Measurements from ENCODE around the gene DROSHA.

The DROSHA gene, protein sequence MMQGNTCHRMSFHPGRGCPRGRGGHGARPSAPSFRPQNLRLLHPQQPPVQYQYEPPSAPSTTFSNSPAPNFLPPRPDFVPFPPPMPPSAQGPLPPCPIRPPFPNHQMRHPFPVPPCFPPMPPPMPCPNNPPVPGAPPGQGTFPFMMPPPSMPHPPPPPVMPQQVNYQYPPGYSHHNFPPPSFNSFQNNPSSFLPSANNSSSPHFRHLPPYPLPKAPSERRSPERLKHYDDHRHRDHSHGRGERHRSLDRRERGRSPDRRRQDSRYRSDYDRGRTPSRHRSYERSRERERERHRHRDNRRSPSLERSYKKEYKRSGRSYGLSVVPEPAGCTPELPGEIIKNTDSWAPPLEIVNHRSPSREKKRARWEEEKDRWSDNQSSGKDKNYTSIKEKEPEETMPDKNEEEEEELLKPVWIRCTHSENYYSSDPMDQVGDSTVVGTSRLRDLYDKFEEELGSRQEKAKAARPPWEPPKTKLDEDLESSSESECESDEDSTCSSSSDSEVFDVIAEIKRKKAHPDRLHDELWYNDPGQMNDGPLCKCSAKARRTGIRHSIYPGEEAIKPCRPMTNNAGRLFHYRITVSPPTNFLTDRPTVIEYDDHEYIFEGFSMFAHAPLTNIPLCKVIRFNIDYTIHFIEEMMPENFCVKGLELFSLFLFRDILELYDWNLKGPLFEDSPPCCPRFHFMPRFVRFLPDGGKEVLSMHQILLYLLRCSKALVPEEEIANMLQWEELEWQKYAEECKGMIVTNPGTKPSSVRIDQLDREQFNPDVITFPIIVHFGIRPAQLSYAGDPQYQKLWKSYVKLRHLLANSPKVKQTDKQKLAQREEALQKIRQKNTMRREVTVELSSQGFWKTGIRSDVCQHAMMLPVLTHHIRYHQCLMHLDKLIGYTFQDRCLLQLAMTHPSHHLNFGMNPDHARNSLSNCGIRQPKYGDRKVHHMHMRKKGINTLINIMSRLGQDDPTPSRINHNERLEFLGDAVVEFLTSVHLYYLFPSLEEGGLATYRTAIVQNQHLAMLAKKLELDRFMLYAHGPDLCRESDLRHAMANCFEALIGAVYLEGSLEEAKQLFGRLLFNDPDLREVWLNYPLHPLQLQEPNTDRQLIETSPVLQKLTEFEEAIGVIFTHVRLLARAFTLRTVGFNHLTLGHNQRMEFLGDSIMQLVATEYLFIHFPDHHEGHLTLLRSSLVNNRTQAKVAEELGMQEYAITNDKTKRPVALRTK (N-terminal part only)

DNA sequence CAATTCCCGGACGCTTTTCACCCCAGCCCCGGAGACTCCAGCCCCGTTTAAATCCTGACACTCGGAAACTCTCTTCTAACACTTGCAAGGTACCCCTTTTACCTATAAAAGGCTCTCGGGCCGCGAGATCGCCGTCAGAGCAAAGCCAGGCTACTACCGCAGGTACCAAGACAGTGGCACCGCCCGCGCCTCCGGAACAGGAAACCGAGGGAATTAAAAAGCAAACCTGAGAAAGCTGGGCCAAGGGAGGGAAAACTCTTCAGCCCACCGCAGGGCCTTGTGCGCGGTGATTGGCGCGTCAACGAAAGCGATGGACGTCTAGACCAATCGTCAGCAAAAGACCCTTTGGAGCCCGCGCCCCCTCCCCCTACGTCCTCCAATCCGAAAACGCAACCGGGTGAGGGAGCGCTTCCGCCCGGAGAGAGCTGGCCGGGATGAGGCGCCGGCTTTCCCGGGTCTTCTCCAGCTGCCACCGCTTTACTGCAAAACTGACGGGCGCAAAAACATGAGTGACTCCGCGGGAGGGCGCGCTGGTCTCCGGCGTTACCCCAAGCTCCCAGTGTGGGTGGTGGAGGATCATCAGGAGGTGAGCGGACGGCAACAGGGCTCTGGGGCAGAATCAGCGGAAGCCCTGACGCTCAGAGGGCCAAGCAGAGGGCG lies at the start of gene DROSHA, which contains the start of gene C5orf22:
Gene DROSHA, minus strand, starts transcription at position 206 of the 660 bp plus-strand sequence. CDS start 3,034 bp downstream, outside the sequence.
Gene C5orf22, plus strand, starts transcription at position 414 of the 660 bp plus-strand sequence. Its CDS starts 92 bp downstream, at position 506.
- peak; percentile 94 for DNase-seq (ENCODE audit: extremely low spot score)
- ChIA-PET CTCF (interaction anchor here (0.9 to 3.2 kb wide), 11 partner anchors 8 to 561 kb away, joined by 3 to 19 read pairs (median 3); no protein-coding TSS in a partner anchor), POLR2A (no interaction called here)
- TF ChIP-seq, protein P1, sequence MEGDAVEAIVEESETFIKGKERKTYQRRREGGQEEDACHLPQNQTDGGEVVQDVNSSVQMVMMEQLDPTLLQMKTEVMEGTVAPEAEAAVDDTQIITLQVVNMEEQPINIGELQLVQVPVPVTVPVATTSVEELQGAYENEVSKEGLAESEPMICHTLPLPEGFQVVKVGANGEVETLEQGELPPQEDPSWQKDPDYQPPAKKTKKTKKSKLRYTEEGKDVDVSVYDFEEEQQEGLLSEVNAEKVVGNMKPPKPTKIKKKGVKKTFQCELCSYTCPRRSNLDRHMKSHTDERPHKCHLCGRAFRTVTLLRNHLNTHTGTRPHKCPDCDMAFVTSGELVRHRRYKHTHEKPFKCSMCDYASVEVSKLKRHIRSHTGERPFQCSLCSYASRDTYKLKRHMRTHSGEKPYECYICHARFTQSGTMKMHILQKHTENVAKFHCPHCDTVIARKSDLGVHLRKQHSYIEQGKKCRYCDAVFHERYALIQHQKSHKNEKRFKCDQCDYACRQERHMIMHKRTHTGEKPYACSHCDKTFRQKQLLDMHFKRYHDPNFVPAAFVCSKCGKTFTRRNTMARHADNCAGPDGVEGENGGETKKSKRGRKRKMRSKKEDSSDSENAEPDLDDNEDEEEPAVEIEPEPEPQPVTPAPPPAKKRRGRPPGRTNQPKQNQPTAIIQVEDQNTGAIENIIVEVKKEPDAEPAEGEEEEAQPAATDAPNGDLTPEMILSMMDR (IDR thresholded peaks at IDR 0.05; ENCODE audit: control extremely low read depth, extremely low read depth, low read depth, missing control alignments), result no peak

DNA sequence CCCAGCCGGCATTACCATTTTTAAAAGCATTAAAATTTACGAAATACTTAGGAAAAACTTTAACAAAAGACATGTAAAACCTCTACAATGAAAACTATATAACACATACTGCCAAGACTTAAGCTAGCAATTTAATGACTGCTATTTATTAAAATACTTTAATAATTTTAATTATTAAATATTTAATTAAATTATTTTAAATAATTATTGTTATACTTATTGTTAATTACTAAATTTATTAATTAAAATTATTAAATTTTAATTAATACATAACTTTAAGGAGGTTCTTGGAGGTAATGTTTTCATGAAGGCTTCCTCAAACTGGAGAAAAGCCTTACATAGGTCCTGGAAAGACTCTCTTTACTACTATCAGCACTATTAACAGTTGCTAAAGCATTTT lies 47.7 kb upstream of the DROSHA start:
- ChIA-PET POLR2A (no interaction called here), CTCF (interaction anchor here (1.2 to 1.6 kb wide), 2 partner anchors 8 to 229 kb away, joined by 3 to 8 read pairs; no protein-coding TSS in a partner anchor)
- TF ChIP-seq, protein P1 (IDR thresholded peaks at IDR 0.05; ENCODE audit: control extremely low read depth, extremely low read depth, low read depth, missing control alignments), result no peak
- no peak for DNase-seq (ENCODE audit: extremely low spot score)

DNA sequence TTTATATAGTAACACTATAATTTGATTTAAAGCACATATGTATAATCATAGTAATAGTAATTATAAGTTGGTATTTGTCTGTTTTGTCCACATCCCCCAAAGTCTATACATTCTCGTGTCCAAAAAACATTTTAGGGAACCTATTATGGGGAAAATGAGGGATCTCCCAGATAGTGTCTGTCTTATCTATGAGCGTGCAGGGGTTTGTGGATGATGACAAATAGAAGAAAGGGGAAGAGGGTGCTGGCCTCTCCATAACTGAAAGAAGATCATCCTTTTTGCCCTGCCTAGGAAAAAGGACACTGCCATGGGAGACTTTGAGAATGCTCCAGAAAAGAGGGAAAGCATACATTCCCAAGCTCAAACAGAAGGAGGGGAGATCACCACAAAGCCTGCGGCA lies 45.5 kb upstream of the DROSHA start:
- POLR2A ChIA-PET, result no interaction called here
- TF ChIP-seq, protein P1 (IDR thresholded peaks at IDR 0.05; ENCODE audit: control extremely low read depth, extremely low read depth, low read depth, missing control alignments), result no peak
- CTCF ChIA-PET, result interaction anchor here (0.9 kb wide), 1 partner anchor 232 kb away, joined by 3 read pairs; no protein-coding TSS in a partner anchor
- no peak for DNase-seq (ENCODE audit: extremely low spot score)

DNA sequence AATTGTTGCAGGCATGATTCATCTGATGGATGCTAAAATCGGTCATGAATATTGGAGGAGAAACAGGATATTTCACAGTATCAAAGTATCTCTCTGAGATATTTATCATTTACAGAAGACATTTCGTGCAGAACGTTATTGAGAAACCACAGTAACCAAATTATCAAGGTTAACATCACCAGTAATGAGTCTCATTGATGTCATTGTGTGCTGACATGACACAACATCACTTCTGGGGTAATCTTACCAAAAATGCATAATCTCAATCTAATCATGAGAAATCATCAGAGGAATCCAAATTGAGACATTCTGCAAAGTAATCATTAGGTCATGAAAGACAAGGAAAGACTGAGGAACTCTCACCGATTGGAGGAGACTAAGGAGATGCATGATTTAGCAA lies 42.9 kb upstream of the DROSHA start:
- ChIA-PET POLR2A (no interaction called here), CTCF (interaction anchor here (0.7 to 1.9 kb wide), 3 partner anchors 15 to 518 kb away, joined by 3 to 10 read pairs (median 5); no protein-coding TSS in a partner anchor)
- TF ChIP-seq, protein P1 (IDR thresholded peaks at IDR 0.05; ENCODE audit: control extremely low read depth, extremely low read depth, low read depth, missing control alignments), result no peak
- no peak for DNase-seq (ENCODE audit: extremely low spot score)

DNA sequence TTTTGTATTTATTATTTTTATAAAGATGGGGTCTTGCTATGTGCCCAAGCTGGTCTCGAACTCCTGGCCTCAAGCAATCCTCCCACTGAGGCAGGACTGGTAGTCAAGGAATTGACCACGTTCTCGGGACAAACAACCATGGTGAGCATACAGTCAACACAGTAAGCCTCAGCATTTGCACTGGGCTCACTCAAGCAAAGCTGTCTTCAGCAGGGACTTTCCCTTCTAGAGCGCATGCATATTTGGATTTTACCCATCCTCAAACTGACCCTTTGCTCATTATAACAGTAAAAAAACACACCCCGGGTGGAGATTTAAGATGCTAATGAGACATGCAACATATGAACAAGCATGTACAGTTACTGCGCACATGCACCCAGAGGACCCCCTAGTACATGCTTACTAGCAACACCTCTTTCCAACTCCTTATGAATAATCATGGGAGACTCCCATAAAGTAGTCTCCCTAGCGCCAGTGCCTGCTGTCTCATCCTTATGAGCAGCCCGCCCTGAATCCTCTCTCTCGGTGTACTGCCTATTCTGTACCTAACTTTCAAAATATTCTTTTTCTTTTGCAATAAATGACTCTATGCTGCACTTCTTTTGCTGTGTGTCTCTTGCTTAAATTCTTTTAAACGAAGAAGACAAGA lies 41.7 kb upstream of the DROSHA start:
- TF ChIP-seq, protein P1 (IDR thresholded peaks at IDR 0.05; ENCODE audit: control extremely low read depth, extremely low read depth, low read depth, missing control alignments), result no peak
- DNase-seq (ENCODE audit: extremely low spot score), result peak; percentile 59
- ChIA-PET POLR2A (no interaction called here), CTCF (interaction anchor here (0.7 to 1.9 kb wide), 4 partner anchors 9 to 236 kb away, joined by 3 to 10 read pairs (median 5); no protein-coding TSS in a partner anchor)
